ENCODE data around the gene SYT1.

SYT1 gene

GRCh38 chr12:79168687-79169086, 304.1 kb downstream of the SYT1 start:
- DNase-seq (ENCODE audit: low read depth): no peak
- no peak overlapping the region for H3K4me3 ChIP-seq (ENCODE audit: low read length)
- TF ChIP-seq, protein P1, sequence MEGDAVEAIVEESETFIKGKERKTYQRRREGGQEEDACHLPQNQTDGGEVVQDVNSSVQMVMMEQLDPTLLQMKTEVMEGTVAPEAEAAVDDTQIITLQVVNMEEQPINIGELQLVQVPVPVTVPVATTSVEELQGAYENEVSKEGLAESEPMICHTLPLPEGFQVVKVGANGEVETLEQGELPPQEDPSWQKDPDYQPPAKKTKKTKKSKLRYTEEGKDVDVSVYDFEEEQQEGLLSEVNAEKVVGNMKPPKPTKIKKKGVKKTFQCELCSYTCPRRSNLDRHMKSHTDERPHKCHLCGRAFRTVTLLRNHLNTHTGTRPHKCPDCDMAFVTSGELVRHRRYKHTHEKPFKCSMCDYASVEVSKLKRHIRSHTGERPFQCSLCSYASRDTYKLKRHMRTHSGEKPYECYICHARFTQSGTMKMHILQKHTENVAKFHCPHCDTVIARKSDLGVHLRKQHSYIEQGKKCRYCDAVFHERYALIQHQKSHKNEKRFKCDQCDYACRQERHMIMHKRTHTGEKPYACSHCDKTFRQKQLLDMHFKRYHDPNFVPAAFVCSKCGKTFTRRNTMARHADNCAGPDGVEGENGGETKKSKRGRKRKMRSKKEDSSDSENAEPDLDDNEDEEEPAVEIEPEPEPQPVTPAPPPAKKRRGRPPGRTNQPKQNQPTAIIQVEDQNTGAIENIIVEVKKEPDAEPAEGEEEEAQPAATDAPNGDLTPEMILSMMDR (IDR thresholded peaks at IDR 0.05; ENCODE audit: insufficient read depth, low read depth, low read length, missing control alignments): no peak

GRCh38 chr12:79174626-79175025, 310.1 kb downstream of the SYT1 start:
- DNase-seq (ENCODE audit: low read depth): peak; percentile 70
- no peak overlapping the region for H3K4me3 ChIP-seq (ENCODE audit: low read length)
- TF ChIP-seq, protein P1 (IDR thresholded peaks at IDR 0.05; ENCODE audit: insufficient read depth, low read depth, low read length, missing control alignments): peak; percentile 47

GRCh38 chr12:79183003-79183402, 318.4 kb downstream of the SYT1 start:
- TF ChIP-seq, protein P1 (IDR thresholded peaks at IDR 0.05; ENCODE audit: insufficient read depth, low read depth, low read length, missing control alignments): no peak
- no peak overlapping the region for H3K4me3 ChIP-seq (ENCODE audit: low read length)
- peak; percentile 4 for DNase-seq (ENCODE audit: low read depth)

GRCh38 chr12:79183926-79184325, 319.4 kb downstream of the SYT1 start:
- TF ChIP-seq, protein P1 (IDR thresholded peaks at IDR 0.05; ENCODE audit: insufficient read depth, low read depth, low read length, missing control alignments): no peak
- peak; percentile 5 for DNase-seq (ENCODE audit: low read depth)
- H3K4me3 ChIP-seq (ENCODE audit: low read length): no peak overlapping the region

- TF ChIP-seq, protein P1 (IDR thresholded peaks at IDR 0.05; ENCODE audit: insufficient read depth, low read depth, low read length, missing control alignments): no peak
- DNase-seq (ENCODE audit: low read depth): no peak
Measured at GRCh38 chr12:79186506-79186905, 321.9 kb downstream of the SYT1 start.

GRCh38 chr12:79187032-79187431, 322.5 kb downstream of the SYT1 start:
- TF ChIP-seq, protein P1 (IDR thresholded peaks at IDR 0.05; ENCODE audit: insufficient read depth, low read depth, low read length, missing control alignments): no peak
- no peak for DNase-seq (ENCODE audit: low read depth)
- no peak overlapping the region for H3K4me3 ChIP-seq (ENCODE audit: low read length)

More at GRCh38 chr12:79186506-79186905, 321.9 kb downstream of the SYT1 start:
- H3K4me3 ChIP-seq (ENCODE audit: low read length): no peak overlapping the region

GRCh38 chr12:79191391-79191790, 326.8 kb downstream of the SYT1 start:
- no peak for DNase-seq (ENCODE audit: low read depth)
- TF ChIP-seq, protein P1 (IDR thresholded peaks at IDR 0.05; ENCODE audit: insufficient read depth, low read depth, low read length, missing control alignments): no peak
- H3K4me3 ChIP-seq (ENCODE audit: low read length): no peak overlapping the region
